ENCODE results near the gene FUT3.

The FUT3 gene

DNA sequence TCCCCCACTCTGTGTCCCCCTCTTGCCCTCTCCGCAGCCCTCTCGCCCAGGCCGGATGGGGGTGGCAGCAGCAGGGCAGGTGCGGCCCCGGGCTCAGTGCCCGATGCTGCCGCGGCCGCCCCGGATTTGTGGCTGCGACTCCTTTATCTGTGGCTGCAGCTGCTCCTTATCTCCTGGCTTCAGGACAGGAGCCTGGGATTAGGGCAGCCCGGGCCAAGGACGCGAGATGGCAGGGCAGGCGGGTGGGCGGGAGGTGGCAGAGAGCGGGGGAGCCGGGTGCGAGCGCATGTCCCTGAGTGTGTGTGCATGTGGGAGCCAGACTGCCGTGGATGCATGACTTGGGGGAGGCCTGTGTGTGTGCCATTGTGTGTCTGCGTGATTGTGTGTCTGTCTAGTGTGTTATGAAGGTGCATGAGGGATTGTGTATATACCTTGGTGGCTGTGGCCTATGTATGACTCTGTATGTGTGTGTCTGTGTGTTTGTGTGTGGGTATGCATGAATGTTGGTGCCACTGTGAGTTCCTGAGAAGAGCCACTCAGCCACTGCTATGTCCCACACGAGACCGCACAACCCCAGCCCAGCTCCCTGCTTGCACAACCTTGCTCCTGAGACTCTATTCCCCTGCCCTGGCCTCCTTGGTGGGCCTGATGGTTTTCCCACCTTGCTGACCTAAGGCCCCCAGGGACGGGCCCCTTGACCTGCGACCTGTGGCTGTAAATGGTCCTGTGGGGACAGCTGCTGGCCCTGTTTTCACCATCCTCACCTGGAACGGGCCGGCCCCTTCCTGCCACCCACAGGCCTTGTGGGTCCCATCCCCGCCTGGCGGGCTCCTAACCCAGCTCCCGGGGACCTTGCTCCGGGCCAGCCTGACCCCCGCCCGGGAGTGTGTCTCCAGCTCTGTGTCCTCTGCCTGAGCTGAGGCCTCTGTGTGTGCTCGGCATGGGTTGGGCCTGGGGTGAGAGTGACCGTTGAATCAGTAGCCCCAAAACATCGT is 51.7 kb downstream of the FUT3 start:
- no peak for DNase-seq

DNA sequence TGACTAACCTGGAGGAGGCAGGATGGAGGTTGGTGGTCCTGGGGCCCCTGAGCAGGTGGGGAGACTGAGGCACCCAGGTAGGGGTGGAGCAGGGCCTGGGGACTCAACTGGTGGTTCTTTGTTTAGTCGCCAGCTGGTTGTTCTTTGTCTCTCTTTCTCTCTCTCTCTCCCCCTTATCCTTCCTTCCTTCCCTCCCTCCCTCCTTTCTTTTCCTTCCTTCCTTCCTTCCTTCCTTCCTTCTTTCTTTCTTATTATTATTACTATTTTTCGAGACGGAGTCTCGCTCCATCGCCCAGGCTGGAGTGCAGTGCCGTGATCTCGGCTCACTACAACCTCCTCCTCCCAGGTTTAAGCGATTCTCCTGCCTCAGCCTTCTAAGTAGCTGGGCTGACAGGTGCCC is 53.0 kb downstream of the FUT3 start:
- DNase-seq = no peak

DNA sequence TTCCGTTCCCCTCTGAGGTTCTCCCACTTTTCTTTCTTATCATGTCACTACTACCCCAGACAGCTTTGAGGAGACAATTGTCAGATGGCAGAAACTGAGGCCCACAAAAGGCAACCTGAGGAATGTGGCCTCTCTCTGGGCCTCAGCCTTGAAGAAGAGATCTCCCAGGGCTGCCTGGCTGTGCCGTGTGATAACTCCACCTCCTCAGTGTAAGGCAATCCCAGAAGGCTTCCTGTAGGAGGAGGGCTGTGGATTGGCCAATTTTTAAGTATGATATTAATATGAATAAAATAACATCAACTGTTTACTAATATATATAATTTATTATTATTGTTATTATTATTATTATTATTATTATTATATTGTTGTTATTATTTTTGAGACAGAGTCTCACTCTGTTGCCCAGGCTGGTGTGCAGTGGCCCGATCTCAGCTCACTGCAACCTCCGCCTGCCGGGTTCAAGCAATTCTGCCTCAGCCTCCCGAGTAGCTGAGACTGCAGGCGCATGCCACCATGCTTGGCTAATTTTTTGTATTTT is 55.8 kb downstream of the FUT3 start:
- DNase-seq = no peak

DNA sequence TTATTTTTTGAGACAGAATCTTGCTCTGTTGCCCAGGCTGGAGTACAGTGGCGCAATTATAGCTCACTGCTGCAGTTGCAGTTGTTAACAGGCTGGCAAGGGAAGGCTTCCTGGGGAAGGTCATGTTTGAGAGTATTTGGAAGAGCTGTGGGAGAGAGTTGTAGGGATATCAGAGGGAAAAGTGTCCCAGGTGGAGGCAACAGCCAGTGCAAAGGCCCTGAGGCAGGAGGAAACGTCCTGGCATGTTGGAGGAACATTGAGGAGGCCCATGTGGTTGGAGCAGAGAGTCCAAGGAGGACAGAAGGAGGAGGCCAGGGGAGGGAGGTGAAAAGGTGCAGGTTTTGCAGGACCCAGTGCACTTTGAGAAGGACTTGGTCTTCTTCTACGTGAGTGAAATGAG is 58.1 kb downstream of the FUT3 start:
- no peak for DNase-seq

Data from activated T-cell treated with anti-CD3 and anti-CD28 coated beads for 4 hours (primary cell).